ENCODE measurements around the gene AKT2.

AKT2 gene

GRCh38 chr19:40246292-40247073, 38.7 kb downstream of the AKT2 start:
- no peak for DNase-seq (ENCODE audit: low read depth)
- H3K4me3 ChIP-seq (ENCODE audit: low read length): no peak overlapping the region
- TF ChIP-seq CTCF (conservative IDR thresholded peaks at IDR 0.05; ENCODE audit: low read depth, low read length): no peak

- no peak overlapping the region for H3K4me3 ChIP-seq (ENCODE audit: low read length)
- no peak for TF ChIP-seq CTCF (conservative IDR thresholded peaks at IDR 0.05; ENCODE audit: low read depth, low read length)
- no peak for DNase-seq (ENCODE audit: low read depth)
Measured at GRCh38 chr19:40245506-40246128, 39.5 kb downstream of the AKT2 start.

DNA sequence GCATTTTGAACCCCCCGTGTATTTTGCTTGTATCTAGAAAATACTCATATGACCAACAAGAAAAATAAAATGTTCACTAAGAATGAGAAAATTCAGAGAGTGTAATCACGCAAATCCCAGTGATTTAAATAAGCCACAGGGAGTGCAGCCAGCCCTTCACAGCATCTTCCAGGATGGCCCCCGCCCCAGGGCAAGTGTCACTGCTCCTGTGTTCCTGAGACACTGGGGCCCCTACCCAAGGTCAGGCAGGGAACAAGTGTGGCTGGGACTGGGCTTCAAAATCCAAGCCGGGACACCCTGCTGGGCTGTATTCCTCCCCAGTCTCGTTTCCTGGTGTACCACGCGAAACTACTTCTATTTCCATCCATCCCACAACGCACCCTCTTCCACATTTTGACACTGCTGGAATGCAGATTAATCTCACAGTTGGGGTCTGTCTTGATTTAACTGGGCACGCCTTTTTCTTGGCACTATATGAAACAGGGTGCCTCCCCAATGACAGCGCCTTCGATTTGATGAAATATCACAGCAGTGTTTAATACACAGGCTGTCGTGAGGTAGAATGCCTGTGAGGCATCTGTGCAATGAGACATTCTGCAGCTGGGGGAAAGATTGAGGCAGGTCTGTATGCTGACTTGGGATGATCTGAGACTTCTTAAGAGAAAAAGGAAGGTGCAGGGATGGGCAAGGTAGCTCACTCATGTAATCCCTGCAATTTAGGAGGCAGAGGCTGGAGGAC, 40.4 kb downstream of the AKT2 start:
- DNase-seq (ENCODE audit: low read depth): no peak
- TF ChIP-seq CTCF (conservative IDR thresholded peaks at IDR 0.05; ENCODE audit: low read depth, low read length): no peak
- no peak overlapping the region for H3K4me3 ChIP-seq (ENCODE audit: low read length)

GRCh38 chr19:40243181-40243580, 42.0 kb downstream of the AKT2 start:
- H3K4me3 ChIP-seq (ENCODE audit: low read length): no peak overlapping the region
- no peak for TF ChIP-seq CTCF (conservative IDR thresholded peaks at IDR 0.05; ENCODE audit: low read depth, low read length)
- no peak for DNase-seq (ENCODE audit: low read depth)

DNA sequence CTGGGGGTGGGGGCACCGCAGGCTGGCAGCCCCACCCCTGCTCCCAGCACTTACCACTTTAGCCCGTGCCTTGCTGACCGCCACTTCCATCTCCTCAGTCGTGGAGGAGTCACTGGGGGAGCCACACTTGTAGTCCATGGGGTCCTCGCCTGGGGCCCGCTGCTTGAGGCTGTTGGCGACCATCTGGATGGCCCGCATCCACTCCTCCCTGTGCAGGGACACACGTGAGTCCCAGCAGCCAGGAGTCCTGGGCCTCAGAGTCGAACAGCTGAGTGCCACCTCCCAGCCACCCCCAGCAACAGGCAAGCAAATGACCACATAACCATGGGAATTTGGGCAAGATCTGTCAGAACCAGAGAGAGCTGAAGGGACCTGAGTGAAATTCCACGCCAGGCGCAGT, 42.7 kb downstream of the AKT2 start:
- DNase-seq (ENCODE audit: low read depth): no peak
- no peak for TF ChIP-seq CTCF (conservative IDR thresholded peaks at IDR 0.05; ENCODE audit: low read depth, low read length)
- no peak overlapping the region for H3K4me3 ChIP-seq (ENCODE audit: low read length)

GRCh38 chr19:40241809-40242384, 43.2 kb downstream of the AKT2 start:
- no peak overlapping the region for H3K4me3 ChIP-seq (ENCODE audit: low read length)
- no peak for DNase-seq (ENCODE audit: low read depth)
- TF ChIP-seq CTCF (conservative IDR thresholded peaks at IDR 0.05; ENCODE audit: low read depth, low read length): no peak
